Measurements from ENCODE around the gene IMMT.

GRCh38 chr2:86213699-86214502, 18.6 kb upstream of the IMMT start:
- TF ChIP-seq, protein P1, sequence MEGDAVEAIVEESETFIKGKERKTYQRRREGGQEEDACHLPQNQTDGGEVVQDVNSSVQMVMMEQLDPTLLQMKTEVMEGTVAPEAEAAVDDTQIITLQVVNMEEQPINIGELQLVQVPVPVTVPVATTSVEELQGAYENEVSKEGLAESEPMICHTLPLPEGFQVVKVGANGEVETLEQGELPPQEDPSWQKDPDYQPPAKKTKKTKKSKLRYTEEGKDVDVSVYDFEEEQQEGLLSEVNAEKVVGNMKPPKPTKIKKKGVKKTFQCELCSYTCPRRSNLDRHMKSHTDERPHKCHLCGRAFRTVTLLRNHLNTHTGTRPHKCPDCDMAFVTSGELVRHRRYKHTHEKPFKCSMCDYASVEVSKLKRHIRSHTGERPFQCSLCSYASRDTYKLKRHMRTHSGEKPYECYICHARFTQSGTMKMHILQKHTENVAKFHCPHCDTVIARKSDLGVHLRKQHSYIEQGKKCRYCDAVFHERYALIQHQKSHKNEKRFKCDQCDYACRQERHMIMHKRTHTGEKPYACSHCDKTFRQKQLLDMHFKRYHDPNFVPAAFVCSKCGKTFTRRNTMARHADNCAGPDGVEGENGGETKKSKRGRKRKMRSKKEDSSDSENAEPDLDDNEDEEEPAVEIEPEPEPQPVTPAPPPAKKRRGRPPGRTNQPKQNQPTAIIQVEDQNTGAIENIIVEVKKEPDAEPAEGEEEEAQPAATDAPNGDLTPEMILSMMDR (IDR thresholded peaks at IDR 0.05; ENCODE audit: extremely low read depth in 1 of 2, insufficient read depth in 1 of 2, low read depth in 1 of 2, low read length in 2 of 2): no peak
- TF ChIP-seq EZH2 (IDR thresholded peaks at IDR 0.05; ENCODE audit: borderline replicate concordance, low read depth, low read length, severe bottlenecking): no peak
- no peak for TF ChIP-seq POLR2A (IDR thresholded peaks at IDR 0.05; ENCODE audit: low read depth, low read length)
- no peak for TF ChIP-seq MAX (IDR thresholded peaks at IDR 0.05; ENCODE audit: insufficient read depth, insufficient read length)
- no peak for TF ChIP-seq POLR2AphosphoS5 (IDR thresholded peaks at IDR 0.05; ENCODE audit: insufficient read depth, low read depth, low read length)
- TF ChIP-seq JUN (IDR thresholded peaks at IDR 0.05; ENCODE audit: borderline replicate concordance, insufficient read depth, insufficient read length, low read depth): no peak
- TF ChIP-seq FOS (IDR thresholded peaks at IDR 0.05; ENCODE audit: borderline replicate concordance, insufficient read depth, low read length): no peak

Measured in endothelial cell of umbilical vein (primary cell).